GM21786 (cell line): ENCODE results near the gene FADS1.

Experiments
- ATAC-seq: cut with Tn5 transposase; IDR thresholded peaks from one replicate; pipeline ENCODE4 v1.9.1; 2021; ENCODE audit not compliant: unreplicated experiment

Gene FADS1

DNA sequence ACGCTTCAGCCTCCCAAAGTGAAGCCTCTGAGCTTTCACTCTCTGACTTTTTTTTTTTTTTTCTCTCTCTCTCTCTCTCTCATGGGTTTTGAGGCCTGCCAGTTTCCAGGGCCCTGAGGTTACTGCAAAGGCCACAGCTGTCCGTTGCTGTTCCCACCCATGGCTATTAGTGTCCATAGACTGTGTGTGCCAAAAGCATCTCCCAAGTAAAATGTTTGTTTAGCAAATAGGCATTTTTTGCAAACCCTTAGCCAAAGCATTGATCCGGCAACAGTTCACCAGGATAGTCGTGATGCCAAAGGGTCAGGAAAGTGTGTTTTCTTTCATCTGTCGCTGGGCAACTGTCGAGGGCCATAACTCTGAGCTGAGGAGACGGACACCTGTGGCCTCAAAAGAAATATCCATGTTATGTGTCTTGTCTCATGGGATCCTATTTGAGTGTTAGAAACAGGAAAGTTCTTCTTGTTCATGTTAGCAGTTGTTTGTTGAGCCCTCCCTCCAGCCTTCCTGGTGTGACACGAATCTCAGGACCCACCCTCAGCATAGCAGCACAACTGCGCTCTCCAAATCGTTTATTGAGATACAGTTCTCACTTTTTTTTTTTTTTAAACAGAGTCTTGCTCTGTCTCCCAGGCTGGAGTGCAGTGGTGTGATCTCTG lies 29.7 kb upstream of the FADS1 start:
- ATAC-seq, result no peak

DNA sequence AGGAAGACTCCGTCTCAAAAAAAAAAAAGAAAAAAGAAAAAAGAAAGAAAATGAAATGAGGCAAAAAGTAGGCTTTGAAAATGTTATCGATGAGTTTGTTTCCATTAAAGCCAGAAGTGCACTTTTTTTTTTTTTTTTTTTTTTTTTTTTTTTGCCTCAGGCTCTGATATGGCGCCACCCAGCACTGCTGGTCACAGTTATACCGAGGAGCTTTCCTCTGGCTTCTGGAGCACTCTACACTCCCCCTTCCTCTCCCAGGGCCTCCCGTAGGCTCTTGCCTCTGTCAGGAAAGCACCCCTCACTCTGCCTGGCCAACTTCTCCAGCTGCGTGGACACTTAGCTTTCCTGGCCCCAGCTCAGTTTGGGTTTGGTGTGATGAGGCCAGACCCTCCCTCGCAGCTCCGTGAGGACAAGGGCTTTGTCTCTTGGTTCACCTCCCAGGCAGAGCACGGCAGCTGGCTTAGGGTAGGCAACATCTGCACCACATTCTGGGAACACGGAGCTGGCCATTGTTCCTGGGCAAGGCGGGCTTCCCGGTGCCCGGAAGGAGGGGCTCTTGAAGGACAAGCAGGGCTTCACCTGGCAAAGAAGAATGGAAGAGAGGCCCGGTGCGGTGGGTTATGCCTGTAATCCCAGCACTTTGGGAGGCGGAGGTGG lies 28.2 kb upstream of the FADS1 start:
- ATAC-seq, result no peak

DNA sequence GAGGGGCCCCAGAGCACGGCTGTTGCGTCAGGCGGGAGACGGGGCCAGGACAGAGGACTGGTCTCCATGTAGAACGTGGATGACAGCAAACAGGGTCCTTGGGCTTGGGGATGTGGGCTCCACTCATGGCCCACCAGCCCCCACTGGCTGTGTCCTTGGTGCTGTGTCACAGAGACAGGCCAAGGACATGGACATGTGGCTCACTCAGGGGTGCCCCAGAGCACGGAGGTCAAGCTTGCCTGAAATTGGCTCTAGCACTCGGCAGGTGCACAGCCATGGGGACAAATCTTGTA lies 25.7 kb upstream of the FADS1 start:
- no peak for ATAC-seq

DNA sequence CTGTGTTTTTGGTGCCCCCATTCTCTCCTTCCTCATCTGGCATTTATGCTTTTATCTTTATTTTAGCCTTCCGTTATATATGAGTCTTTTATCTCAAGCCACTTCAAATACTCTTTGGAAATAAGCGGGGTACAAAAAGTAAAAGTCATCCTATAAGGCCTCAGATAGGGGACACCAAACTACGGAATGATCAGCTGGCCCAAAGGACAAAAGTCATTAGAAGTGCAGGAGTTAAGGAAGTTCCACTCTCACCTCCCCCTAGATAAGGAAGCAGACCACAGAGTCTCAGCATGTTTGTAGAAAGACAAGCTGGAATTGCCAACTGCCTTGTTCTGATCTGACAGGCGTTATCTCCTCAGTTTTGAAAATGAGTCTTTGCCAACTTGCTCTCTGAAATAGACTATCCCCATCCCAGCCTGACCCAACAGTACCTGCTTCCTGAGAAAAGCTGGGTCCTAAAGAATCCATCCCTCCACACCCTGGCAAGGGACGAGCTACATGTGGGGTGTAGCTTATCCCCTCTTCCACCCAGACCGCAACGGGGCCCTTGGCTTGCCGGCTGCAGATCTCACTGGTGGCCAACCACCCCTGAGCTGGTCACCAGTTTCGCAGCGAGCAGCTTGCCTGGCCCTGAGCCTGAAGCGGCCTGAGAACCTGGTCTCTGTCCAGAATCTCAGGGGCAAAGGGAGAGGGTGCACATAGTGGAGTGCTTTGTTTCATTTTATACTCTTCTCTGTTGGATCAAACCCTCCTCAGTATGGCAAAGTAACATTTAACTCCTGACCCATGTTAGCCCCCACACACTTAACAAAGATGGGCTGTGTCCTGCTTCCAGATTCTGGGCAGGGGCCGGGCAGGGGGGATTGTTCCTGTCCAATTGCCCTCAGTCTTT lies 25.1 kb upstream of the FADS1 start:
- no peak for ATAC-seq

DNA sequence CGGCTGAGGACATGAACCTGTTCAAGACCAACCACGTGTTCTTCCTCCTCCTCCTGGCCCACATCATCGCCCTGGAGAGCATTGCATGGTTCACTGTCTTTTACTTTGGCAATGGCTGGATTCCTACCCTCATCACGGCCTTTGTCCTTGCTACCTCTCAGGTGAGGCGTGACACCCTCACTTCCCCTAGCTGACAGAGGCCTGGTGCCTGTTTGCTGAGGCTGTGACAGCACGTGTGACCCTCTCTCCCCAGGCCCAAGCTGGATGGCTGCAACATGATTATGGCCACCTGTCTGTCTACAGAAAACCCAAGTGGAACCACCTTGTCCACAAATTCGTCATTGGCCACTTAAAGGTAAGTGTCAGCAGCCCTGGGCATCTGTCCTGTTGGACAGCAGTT lies 23.6 kb upstream of the FADS1 start:
- no peak for ATAC-seq

DNA sequence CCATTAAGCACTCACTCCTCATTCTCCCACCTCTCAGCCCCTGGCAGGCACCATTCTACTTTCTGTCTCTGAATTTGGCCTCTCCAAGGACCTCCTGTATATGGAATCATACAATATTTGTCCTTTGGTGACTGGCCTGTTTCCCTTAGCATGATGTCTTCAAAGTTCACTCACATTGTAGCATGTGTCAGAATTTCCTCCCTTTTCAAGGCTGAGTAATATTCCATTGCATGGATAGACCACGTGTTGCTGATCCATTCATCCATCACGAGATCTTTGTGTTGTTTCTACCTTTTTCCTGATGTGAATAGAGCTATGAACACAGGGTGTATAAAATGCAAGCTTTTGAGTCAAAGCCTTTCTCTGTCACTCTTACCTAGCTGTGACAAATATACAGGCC lies 22.9 kb upstream of the FADS1 start:
- ATAC-seq, result no peak

DNA sequence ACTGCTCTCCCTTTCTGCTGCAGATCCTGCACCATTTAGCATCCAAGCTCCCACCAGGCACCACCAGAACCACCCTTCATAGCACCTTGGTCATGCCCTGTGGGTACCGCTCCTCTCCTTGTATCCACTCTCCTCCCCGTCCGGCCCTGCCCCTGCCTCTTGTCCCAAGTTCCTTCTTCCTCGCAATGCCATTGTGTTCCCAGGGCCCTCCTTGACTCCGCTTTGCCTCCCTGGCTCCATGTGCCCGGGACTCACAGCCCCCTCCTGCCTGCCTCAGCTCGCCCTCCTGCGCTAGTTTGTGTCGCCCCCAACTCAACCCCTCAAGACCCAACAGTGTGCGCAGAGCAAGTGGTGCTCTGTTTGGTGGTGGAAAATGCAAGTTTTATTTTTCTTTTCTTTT lies 22.1 kb upstream of the FADS1 start:
- no peak for ATAC-seq

DNA sequence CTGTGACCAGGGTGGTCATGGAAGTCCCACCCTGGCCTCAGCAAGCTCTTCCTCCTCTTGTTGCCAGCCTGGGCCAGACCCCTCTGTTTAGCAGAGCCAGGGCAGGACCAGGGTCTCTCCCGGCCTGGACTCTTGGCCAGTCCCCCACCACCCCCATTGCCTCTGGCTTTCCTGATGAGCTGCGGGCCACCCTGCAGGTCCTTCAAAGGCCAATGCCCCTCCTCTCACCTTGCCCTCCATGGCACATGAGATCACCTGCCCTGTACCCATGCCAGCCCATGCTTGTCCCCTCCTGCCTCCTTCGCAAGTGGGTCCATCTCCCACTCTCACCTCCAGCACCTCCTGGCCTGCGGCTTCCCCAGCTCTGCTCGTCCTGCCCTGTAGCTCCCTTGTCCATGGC lies 21.7 kb upstream of the FADS1 start:
- no peak for ATAC-seq

DNA sequence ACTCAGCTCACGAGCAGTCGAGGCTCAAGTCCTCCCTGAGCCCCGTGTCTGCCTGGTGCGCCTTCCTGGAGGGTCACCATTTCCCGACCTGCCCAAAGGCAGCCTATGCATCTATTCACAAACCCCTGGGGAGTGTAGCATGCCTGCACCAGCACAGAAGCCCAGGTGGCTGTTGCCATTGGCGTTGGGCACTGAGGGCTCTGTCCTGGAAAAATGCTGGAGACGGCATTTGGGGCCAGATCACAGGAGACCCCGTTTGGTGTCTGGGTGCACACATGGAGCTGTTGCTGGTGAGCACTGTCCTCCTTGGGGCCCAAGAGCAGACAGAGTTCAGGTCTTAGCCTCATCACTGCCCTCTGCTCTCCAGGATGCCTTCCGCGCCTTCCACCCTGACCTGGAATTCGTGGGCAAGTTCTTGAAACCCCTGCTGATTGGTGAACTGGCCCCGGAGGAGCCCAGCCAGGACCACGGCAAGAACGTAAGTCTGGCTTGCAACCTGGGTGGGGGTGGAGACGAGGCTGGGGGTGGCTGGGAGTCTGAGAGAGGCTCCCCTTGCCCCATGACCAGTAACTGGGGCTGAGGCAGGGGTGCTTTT lies 20.7 kb upstream of the FADS1 start:
- no peak for ATAC-seq

DNA sequence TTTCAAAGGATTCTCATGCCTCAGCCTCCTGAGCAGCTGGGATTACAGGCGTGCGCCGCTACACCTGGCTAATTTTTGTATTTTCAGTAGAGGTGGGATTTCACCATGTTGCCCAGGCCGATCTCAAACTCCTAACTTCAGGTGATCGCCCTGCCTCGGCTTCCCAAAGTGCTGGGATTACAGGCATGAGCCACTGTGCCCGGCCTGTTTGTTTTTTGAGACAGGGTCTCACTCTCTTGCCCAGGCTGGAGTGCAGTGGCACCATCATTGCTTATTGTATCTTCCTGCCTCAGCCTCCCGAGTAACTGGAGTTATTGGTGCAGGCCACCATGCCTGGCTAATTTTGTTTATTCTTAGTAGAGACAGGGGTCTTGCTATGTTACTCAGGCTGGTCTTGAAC lies 19.4 kb upstream of the FADS1 start:
- ATAC-seq, result no peak

DNA sequence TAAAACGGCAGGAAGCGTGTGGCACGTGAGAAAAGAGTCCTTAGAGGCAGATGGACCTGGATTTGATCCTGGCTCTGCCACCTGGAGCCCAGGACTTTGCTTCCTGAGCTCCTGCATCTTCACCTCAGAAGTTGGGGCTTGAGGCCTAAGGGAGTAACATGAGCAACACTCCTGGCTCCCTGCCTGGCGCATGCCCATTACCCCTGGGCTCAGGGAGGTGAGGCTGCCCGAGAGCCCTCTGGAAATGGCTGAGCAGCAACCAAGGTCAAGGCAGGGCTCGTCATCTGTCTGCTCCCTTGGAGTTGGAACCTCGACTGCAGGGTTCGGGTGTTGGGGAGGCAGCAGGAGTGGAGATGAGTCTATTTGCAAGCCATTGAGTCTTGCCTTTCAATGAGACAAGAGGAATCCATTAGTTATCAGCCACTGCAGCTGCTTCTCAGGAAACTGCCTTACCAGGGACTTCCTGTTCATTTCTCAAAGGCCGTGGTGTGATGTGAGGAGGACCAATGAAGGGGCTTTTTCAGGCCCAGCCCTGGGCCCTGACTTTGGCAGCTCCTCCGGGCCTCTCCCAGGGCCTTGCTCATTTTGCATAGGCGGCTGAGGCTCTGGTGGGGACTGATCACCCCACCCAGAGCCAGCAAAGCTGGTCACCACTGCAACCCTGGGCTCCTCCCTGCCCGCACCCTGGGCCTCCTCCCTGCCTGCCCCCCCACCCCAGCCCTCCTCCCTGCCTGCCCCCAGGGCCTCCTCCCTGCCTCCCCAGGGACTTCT lies 17.7 kb upstream of the FADS1 start:
- peak; percentile 88 for ATAC-seq

DNA sequence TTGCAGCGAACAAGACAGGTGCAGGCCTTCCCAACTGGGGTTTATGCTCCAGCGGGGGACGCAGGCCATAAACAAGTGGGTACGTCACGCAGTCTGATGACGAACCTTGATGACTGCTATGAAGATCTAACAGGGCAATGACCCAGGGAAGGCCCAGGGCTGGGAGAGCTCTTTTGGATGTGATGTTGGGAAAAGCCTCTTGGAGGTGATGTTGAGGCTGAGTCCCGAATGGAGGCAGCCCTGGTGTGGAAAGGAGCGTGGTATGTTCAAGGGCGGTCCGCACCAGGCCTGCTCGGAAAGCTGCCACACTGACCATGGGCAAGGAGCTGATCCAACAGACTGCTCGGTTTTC lies 17.1 kb upstream of the FADS1 start:
- no peak for ATAC-seq

DNA sequence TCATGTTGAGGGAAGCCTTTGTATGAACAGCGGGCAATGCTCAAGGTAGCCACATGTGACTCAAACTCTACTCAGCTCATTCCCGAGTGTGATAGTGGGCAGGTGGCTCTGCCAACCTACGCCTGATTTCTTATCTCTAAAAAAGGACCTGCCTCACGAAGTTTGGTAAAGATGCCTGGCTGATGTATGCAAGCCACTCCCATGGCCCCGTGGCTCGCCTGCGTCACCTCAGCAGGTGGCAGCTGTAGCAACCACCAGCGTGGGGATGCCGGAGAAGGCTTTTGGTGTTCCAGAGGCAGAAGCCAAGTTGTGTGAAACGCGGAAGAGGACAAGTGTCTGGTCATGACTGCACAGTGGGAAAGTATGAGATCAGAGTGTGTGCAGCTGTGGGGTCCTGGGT lies 16.7 kb upstream of the FADS1 start:
- ATAC-seq, result no peak

DNA sequence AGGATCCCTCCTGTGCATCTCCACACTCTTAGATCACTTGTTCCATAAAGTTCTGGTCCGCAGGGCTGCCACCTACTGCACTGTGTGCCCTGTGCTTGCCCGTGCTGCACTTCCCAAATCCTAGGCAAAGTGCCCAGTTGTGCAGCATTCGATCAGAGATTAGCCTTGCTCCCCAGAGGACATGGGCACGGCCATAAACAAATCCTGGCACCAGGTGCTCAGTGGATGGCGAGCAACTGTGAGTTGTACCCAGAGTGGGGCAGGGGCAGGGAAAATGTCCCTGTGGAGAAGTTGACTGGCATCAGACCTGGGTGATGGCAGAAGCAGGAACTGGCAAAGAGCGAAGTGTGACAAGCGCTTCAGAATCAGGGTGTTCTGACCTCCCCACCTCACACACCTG lies 16.0 kb upstream of the FADS1 start:
- no peak for ATAC-seq

DNA sequence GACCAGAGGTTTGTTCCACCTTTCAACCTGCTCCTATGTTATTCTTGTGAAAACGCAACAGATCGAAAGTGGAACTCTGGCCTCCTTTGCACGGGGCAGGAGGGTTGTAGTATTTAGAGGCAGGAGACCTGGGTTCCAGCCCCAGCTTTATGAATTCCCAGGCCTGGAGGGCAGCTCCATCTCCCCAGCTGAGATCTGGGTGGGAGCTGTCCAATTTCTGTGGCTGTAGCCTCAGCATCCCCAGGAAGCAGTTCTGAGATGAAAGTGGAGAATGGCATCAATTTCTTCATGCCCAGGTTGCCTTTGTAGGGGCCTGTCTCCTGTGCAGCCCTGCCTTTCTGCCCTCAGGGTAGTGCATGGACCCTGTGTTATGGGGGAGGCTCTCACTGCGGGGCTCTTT lies 15.4 kb upstream of the FADS1 start:
- no peak for ATAC-seq

DNA sequence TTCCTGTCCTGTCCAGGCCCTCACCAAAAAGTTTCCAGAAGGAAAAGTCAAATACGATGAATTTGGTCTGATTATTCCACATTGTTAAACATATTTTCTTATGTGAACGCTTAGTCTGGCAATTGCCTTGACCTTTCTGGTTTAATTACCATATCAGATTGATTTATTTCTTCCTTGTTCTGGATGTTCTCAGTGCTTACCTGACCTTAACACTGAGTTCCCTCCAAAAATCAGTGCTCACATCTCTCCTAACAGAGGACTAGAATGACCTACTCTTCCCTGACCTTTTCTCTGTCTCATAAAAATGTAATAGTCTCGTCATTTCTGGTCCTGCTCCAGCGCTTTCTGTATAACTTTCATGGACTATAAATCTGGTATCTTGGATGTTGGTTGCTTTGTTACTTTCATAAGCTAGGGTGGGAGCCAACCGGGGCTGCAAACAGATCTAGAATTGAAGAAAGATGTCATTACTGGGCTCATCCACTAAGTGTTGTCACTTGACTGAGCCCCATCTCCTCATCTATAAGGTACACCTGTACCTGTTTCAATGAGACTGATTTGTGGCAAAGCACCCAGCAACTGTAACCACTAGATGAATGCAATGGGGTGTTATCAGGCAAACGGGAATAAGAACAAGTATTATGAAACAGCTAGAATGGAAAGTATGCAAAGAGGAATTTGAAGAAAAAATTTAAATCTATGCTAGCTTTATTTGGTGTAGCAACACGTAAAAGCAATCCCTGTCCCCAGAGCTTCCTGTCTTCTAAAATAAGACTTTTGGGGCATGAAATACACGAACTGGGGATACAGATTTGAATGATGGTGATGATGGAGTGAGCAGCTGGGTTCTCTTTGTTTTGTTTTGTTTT lies 13.7 kb upstream of the FADS1 start:
- ATAC-seq, result no peak

DNA sequence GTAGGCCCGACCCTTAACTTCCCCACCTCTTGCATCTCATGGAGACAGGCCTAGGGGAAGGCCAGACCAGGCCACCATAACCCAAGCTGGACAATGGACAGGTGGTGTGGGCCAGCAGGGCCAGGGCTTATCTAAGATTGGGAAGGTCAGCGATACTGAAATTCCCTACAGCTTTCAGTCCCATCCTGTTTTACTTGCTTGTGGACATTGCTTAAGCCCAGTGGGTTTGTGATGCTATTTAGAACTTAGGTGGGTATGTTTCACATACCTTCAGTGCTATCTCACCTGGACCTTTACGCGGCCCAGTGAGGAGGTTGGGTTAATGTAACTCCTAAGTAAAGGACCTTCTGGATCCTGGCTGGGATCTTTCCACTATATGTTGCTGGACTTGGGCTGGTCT lies 13.0 kb upstream of the FADS1 start:
- no peak for ATAC-seq

DNA sequence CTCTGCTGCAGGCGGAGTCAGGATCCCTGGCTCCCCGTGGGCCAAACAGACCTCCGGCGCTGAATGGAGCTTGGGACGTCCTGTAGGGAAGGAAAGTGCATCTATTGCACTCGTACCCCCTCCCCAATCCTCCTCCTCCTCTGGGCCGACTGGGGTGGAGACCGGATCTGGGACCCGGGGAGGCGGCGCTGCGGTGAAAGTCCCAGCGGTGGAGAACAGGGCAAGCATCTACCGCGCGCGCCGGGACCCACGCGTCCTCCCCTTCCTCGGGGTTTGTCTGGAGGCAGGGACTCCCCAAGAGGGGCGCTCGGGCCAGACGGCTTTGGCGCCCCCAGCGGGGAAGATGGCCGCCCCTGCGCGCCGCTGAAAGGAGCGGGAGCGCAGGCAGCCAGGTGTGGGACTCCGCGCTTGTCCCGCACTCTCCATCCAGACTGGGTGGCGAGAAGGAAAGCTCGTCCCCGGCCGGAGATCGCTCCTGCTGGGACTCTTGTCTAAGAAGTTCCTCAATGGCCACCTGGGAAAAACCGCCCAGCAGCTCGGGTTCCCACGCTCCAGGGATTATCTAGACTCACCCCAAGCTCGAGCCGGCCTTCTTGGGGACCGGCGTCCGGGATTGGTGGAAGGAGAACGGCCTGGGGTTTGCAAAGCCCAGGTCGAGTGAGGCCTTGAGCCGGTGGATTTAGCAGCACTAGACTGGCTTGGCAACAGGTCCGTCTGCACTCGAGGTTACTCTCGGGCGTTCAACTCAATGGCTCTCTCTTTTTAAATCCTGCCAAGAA lies 12.0 kb upstream of the FADS1 start:
- no peak for ATAC-seq

DNA sequence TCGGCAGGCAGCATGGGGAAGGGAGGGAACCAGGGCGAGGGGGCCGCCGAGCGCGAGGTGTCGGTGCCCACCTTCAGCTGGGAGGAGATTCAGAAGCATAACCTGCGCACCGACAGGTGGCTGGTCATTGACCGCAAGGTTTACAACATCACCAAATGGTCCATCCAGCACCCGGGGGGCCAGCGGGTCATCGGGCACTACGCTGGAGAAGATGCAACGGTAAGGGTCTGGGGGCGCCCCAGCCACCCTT lies 11.5 kb upstream of the FADS1 start:
- ATAC-seq, result peak; percentile 2
